ENCODE results near the gene SYT1.
"Not testable (repeated sequence)": the region's sequence is repeated elsewhere in the genome, so short reads cannot be mapped to it uniquely, and the experiment has no call there.

The SYT1 gene

GRCh38 chr12:79141776-79142175 is 277.2 kb downstream of the SYT1 start:
- no peak for DNase-seq (ENCODE audit: low spot score)

- no peak for DNase-seq (ENCODE audit: low spot score)
Measured at GRCh38 chr12:79143803-79144202, 279.2 kb downstream of the SYT1 start.

- DNase-seq (ENCODE audit: low spot score): peak; percentile 6
Measured at GRCh38 chr12:79151956-79152355, 287.4 kb downstream of the SYT1 start.

GRCh38 chr12:79155683-79156082 is 291.1 kb downstream of the SYT1 start:
- DNase-seq (ENCODE audit: low spot score): no peak

- no peak for DNase-seq (ENCODE audit: low spot score)
Measured at GRCh38 chr12:79156846-79157463, 292.4 kb downstream of the SYT1 start.

GRCh38 chr12:79161249-79161934 is 296.8 kb downstream of the SYT1 start:
- no peak for DNase-seq (ENCODE audit: low spot score)

GRCh38 chr12:79162147-79162772 is 297.7 kb downstream of the SYT1 start:
- DNase-seq (ENCODE audit: low spot score): no peak

GRCh38 chr12:79162948-79163347 is 298.4 kb downstream of the SYT1 start:
- no peak for DNase-seq (ENCODE audit: low spot score)

GRCh38 chr12:79164890-79165289 is 300.3 kb downstream of the SYT1 start:
- no peak for DNase-seq (ENCODE audit: low spot score)

- DNase-seq (ENCODE audit: low spot score): no peak
Measured at GRCh38 chr12:79168687-79169086, 304.1 kb downstream of the SYT1 start.

- peak; percentile 15 for DNase-seq (ENCODE audit: low spot score)
Measured at GRCh38 chr12:79174626-79175025, 310.1 kb downstream of the SYT1 start.

GRCh38 chr12:79183003-79183402 is 318.4 kb downstream of the SYT1 start:
- no peak for DNase-seq (ENCODE audit: low spot score)

- DNase-seq (ENCODE audit: low spot score): no peak
Measured at GRCh38 chr12:79183926-79184325, 319.4 kb downstream of the SYT1 start.

GRCh38 chr12:79186506-79186905 is 321.9 kb downstream of the SYT1 start:
- DNase-seq (ENCODE audit: low spot score): no peak

- DNase-seq (ENCODE audit: low spot score): no peak
Measured at GRCh38 chr12:79187032-79187431, 322.5 kb downstream of the SYT1 start.

- DNase-seq (ENCODE audit: low spot score): no peak
Measured at GRCh38 chr12:79191391-79191790, 326.8 kb downstream of the SYT1 start.

- no peak for DNase-seq (ENCODE audit: low spot score)
Measured at GRCh38 chr12:79194595-79194994, 330.0 kb downstream of the SYT1 start.

- no peak for DNase-seq (ENCODE audit: low spot score)
Measured at GRCh38 chr12:79199166-79199565, 334.6 kb downstream of the SYT1 start.

- no peak for DNase-seq (ENCODE audit: low spot score)
Measured at GRCh38 chr12:79200176-79200575, 335.6 kb downstream of the SYT1 start.

- no peak for DNase-seq (ENCODE audit: low spot score)
Measured at GRCh38 chr12:79203058-79203647, 338.6 kb downstream of the SYT1 start.

- DNase-seq (ENCODE audit: low spot score): no peak
Measured at GRCh38 chr12:79206871-79207270, 342.3 kb downstream of the SYT1 start.

- not testable (repeated sequence) for DNase-seq (ENCODE audit: low spot score)
Measured at GRCh38 chr12:79210403-79210802, 345.8 kb downstream of the SYT1 start.

- no peak for DNase-seq (ENCODE audit: low spot score)
Measured at GRCh38 chr12:79217306-79217705, 352.7 kb downstream of the SYT1 start.

All from AG08396 (cell line).